ENCODE results near the gene FOXP1. TPM values are rescaled to one million over a fixed set of nuclear protein-coding genes. Genes with fewer than 3 reads are reported as not detected.

The FOXP1 gene
- total RNA-seq, 4 donors from 2014 or later, result 103 to 173 (median 140) TPM

DNA sequence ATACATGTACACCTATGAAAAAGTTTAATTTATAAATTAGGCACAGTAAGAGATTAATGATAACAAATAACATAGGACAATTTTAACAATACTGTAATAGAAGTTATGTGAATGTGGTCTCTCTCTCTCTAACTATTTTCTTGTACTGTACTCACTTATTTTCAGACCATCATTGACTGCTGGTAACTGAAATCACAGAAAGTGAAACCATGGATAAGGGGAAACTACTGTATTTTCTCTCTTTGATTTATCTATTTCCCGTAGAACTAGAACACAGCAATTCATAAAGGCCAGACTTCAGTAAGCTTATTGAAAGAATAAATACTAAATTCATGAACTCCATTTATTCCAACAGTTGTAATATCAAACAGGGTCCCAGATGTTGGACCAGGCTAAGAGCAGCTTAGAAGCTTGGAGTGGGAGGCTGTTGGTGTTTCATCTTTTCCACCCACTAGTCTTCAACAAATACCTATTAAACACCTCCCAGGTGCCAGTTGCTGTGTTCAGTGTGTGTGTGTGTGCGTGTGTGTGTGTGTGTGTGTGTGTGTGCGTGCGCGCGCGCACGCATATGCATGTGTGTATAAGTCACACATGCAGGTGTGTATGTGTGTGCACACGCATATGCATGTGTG lies 235.4 kb downstream of the FOXP1 start:
- TF ChIP-seq POLR2A (IDR thresholded peaks at IDR 0.05), result no peak
- TF ChIP-seq CTCF (IDR thresholded peaks at IDR 0.05), result no peak
- no peak overlapping the region for H3K27ac ChIP-seq
- H3K36me3 ChIP-seq, result no peaks in the 10 kb centered on the region
- no peak for DNase-seq
- no peaks in the 10 kb centered on the region for H3K9me3 ChIP-seq
- no peaks in the 10 kb centered on the region for H3K27me3 ChIP-seq
- no peaks in the 10 kb centered on the region for H3K4me1 ChIP-seq
- no peak overlapping the region for H3K4me3 ChIP-seq

- H3K9me3 ChIP-seq, result no peaks in the 10 kb centered on the region
- DNase-seq, result no peak
- no peaks in the 10 kb centered on the region for H3K27me3 ChIP-seq
- H3K4me1 ChIP-seq, result no peaks in the 10 kb centered on the region
- no peak overlapping the region for H3K27ac ChIP-seq
- no peaks in the 10 kb centered on the region for H3K36me3 ChIP-seq
- TF ChIP-seq CTCF (IDR thresholded peaks at IDR 0.05) (no peak), POLR2A (IDR thresholded peaks at IDR 0.05) (no peak)
- no peak overlapping the region for H3K4me3 ChIP-seq
Measured at GRCh38 chr3:71346061-71346460, 237.5 kb downstream of the FOXP1 start.

DNA sequence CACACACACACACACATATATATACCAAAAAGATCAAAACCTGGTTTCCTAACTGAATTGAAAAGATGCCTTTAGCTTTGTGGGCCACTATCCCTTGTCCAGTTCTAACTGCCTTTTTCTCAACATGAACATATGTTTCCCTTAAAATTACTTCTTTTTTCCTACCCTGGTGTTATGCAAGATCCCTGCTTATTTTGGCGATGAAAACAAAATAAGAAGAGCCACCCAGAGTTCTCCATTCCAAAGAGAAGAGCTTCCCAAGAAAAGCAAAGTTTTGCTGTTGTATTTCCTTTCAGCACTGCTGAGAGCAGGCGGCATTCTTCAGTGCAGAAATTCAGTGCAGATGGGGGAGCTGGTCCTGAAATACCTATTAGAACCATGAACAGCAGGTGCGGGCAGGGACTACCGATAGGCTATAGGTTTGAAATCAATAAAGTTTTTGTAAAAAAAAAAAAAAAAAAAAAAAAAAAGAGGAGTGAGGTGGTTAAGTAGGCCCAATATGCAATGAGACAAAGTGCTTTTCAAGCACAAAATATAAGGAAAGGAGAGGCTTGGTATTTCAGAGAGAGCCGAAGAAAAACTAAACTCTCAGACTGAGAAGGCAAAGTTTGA lies 238.0 kb downstream of the FOXP1 start:
- Histone ChIP-seq H3K27me3 (no peaks in the 10 kb centered on the region), H3K36me3 (no peaks in the 10 kb centered on the region)

GRCh38 chr3:71341721-71342120 lies 241.8 kb downstream of the FOXP1 start:
- H3K4me1 ChIP-seq, result no peaks in the 10 kb centered on the region
- H3K27me3 ChIP-seq, result no peaks in the 10 kb centered on the region
- no peak for DNase-seq
- H3K36me3 ChIP-seq, result no peaks in the 10 kb centered on the region
- no peak overlapping the region for H3K4me3 ChIP-seq
- no peak overlapping the region for H3K27ac ChIP-seq
- no peaks in the 10 kb centered on the region for H3K9me3 ChIP-seq
- TF ChIP-seq POLR2A (IDR thresholded peaks at IDR 0.05), result no peak
- no peak for TF ChIP-seq CTCF (IDR thresholded peaks at IDR 0.05)

More for the DNA sequence above, 238.0 kb downstream of the FOXP1 start:
- Histone ChIP-seq H3K9me3 (no peaks in the 10 kb centered on the region), H3K27ac (no peak overlapping the region), H3K4me3 (no peak overlapping the region), H3K4me1 (no peaks in the 10 kb centered on the region)
- no peak for DNase-seq
- no peak for TF ChIP-seq POLR2A (IDR thresholded peaks at IDR 0.05)
- TF ChIP-seq CTCF (IDR thresholded peaks at IDR 0.05), result no peak

- Histone ChIP-seq H3K9me3 (no peaks in the 10 kb centered on the region), H3K27me3 (no peaks in the 10 kb centered on the region), H3K27ac (no peak overlapping the region), H3K36me3 (no peaks in the 10 kb centered on the region), H3K4me3 (no peak overlapping the region), H3K4me1 (no peaks in the 10 kb centered on the region)
- DNase-seq, result no peak
- TF ChIP-seq CTCF (IDR thresholded peaks at IDR 0.05) (no peak), POLR2A (IDR thresholded peaks at IDR 0.05) (no peak)
Measured at GRCh38 chr3:71339049-71339448, 244.5 kb downstream of the FOXP1 start.
